CD4-positive, alpha-beta T cell (primary cell): ENCODE data around the gene FBXO28. TPM values are rescaled to one million over a fixed set of nuclear protein-coding genes. Genes with fewer than 3 reads are reported as not detected.
"Not testable (repeated sequence)": the region's sequence is repeated elsewhere in the genome, so short reads cannot be mapped to it uniquely, and the experiment has no call there.

ENCODE experiments used
- ATAC-seq: fragments of 200-7000 bp; cut with Tn5 transposase; one replicate; pipeline ENCODE4 v1.10.0; 2022; ENCODE audit warnings: mild to moderate bottlenecking; ENCODE audit not compliant: poor library complexity
- CTCF ChIA-PET: fragments of 350-600 bp; sonication (Branson Sonifier 250); formaldehyde crosslinking; loops from one replicate; lab custom pipeline; 2021; ENCODE audit warnings: antibody characterized with exemption, inconsistent platforms; lab: Charles Lee
- POLR2A ChIA-PET: fragments of 350-600 bp; sonication (Branson Sonifier 250); formaldehyde crosslinking; loops from one replicate; lab custom pipeline; 2021; ENCODE audit warnings: antibody characterized with exemption, inconsistent platforms; lab: Charles Lee
- DNase-seq, 14 experiments: peaks; one replicate each; pipeline ENCODE4 v3.0.0-alpha.2; 2013 to 2020; ENCODE audit warnings: mixed read lengths in 2 of 14
- H3K27ac ChIP-seq, 2 donors: one replicate each; pipeline versions ENCODE4 v1.5.1 to v1.7.0; 2013; ENCODE audit warnings: low read length in 2 of 2, low read depth in 1 of 2, mild to moderate bottlenecking in 1 of 2
- H3K27me3 ChIP-seq, 2 experiments: 1 replicate in 1 of 2; 2 replicates in 1 of 2; pipeline versions ENCODE4 v1.6.1 to v1.7.0; 2013; ENCODE audit warnings: low read length in 2 of 2, control low read depth in 1 of 2, mild to moderate bottlenecking in 1 of 2, moderate library complexity in 1 of 2; ENCODE audit not compliant: insufficient read depth in 2 of 2, control insufficient read depth in 1 of 2
- H3K36me3 ChIP-seq: one replicate; pipeline ENCODE4 v1.6.1; 2013; ENCODE audit warnings: low read length, control low read depth; ENCODE audit not compliant: insufficient read depth
- H3K4me1 ChIP-seq: one replicate; pipeline ENCODE4 v1.6.1; 2013; ENCODE audit warnings: low read length, control low read depth; ENCODE audit not compliant: insufficient read depth
- H3K4me3 ChIP-seq: one replicate; pipeline ENCODE4 v1.5.1; 2013; ENCODE audit warnings: mild to moderate bottlenecking, low read length, moderate library complexity
- H3K9me3 ChIP-seq, 2 experiments: 1 replicate in 1 of 2; 2 replicates in 1 of 2; pipeline versions ENCODE4 v1.6.1 to v1.7.0; 2013; ENCODE audit warnings: low read length in 2 of 2, mild to moderate bottlenecking in 2 of 2, control low read depth in 1 of 2, moderate library complexity in 1 of 2; ENCODE audit not compliant: control insufficient read depth in 1 of 2, insufficient read depth in 1 of 2
- H3K27ac Mint-ChIP-seq: one replicate; pipeline ENCODE4 v1.8.0; 2020; ENCODE audit warnings: mixed read lengths
- H3K27me3 Mint-ChIP-seq: one replicate; pipeline ENCODE4 v1.8.0; 2021; ENCODE audit warnings: mixed read lengths
- H3K36me3 Mint-ChIP-seq: one replicate; pipeline ENCODE4 v1.8.0; 2021; ENCODE audit warnings: low read depth, mixed read lengths
- H3K4me1 Mint-ChIP-seq: one replicate; pipeline ENCODE4 v1.8.0; 2021; ENCODE audit warnings: low read depth, mixed read lengths
- H3K4me3 Mint-ChIP-seq: one replicate; pipeline ENCODE4 v1.8.0; 2020; ENCODE audit warnings: mild to moderate bottlenecking, mixed read lengths
- H3K9me3 Mint-ChIP-seq: one replicate; pipeline ENCODE4 v1.8.0; 2020; ENCODE audit warnings: mixed read lengths
- CTCF ChIP-seq: fragments of 200-600 bp; IDR thresholded peaks from one replicate; pipeline ENCODE4 v1.8.0; 2022; ENCODE audit warnings: antibody characterized with exemption, mild to moderate bottlenecking
- intact Hi-C, 2 experiments: fragments of 100-400 bp; cut with DNase I in 1 of 2; cut with micrococcal nuclease in 1 of 2; formaldehyde crosslinking; loops; one replicate each; pipeline versions ENCODE4 v1.15.1 to v1.9.0; 2023 to 2025; cut with DNase I, micrococcal nuclease
- total RNA-seq, 174 experiments: library from RNA in 2 of 174; stranded (reverse) in 2 of 174; gene quantifications; one replicate each; pipeline ENCODE4 v1.2.3 and lab custom pipeline; 2021 to 2026

The FBXO28 gene
- total RNA-seq, 2 experiments from 2014 or later, result 32.5 to 37.1 TPM

- POLR2A ChIA-PET, result no interaction called here
- DNase-seq (no peak), ATAC-seq (no peak)
- H3K36me3 ChIP-seq, result no peaks in the 10 kb centered on the region
- no peak overlapping the region for H3K27ac ChIP-seq
- H3K4me3 ChIP-seq, result no peak overlapping the region
- H3K4me1 Mint-ChIP-seq, result no peaks in the 10 kb centered on the region
- no peaks in the 10 kb centered on the region for H3K4me1 ChIP-seq
- peaks cover 41% of the 10 kb centered on the region for H3K27me3 Mint-ChIP-seq
- CTCF ChIA-PET, result no interaction called here
- H3K9me3 Mint-ChIP-seq, result peaks cover 2% of the 10 kb centered on the region
- peaks cover 0 to 4% of the 10 kb centered on the region in 2 experiments for H3K9me3 ChIP-seq
- no peak overlapping the region for H3K27ac Mint-ChIP-seq
- no peaks in the 10 kb centered on the region for H3K27me3 ChIP-seq
- TF ChIP-seq CTCF, result no peak
- H3K36me3 Mint-ChIP-seq, result no peaks in the 10 kb centered on the region
- intact Hi-C loops, result no loop called here
- no peak overlapping the region for H3K4me3 Mint-ChIP-seq
Measured at GRCh38 chr1:224076407-224076806, 37.5 kb upstream of the FBXO28 start.

- H3K4me3 ChIP-seq, H3K4me1 Mint-ChIP-seq, ATAC-seq, CTCF ChIA-PET, H3K9me3 ChIP-seq, H3K4me3 Mint-ChIP-seq, POLR2A ChIA-PET, H3K9me3 Mint-ChIP-seq, H3K27ac ChIP-seq, intact Hi-C loops, H3K36me3 Mint-ChIP-seq, H3K27ac Mint-ChIP-seq, H3K27me3 ChIP-seq, H3K36me3 ChIP-seq, DNase-seq, H3K4me1 ChIP-seq: not testable (repeated sequence)
- H3K27me3 Mint-ChIP-seq, result peaks cover 49% of the 10 kb centered on the region
Measured at GRCh38 chr1:224079644-224080043, 34.3 kb upstream of the FBXO28 start.

- Mint-ChIP-seq H3K36me3 (no peaks in the 10 kb centered on the region), H3K27me3 (peaks cover 44% of the 10 kb centered on the region), H3K4me3 (no peak overlapping the region), H3K9me3 (no peaks in the 10 kb centered on the region), H3K4me1 (no peaks in the 10 kb centered on the region), H3K27ac (no peak overlapping the region)
- no peaks in the 10 kb centered on the region for H3K9me3 ChIP-seq
- CTCF ChIA-PET, result no interaction called here
- no peak for DNase-seq
- no peak for ATAC-seq
- H3K4me1 ChIP-seq, result no peaks in the 10 kb centered on the region
- H3K27me3 ChIP-seq, result no peaks in the 10 kb centered on the region
- POLR2A ChIA-PET, result no interaction called here
- no peak for TF ChIP-seq CTCF
- H3K27ac ChIP-seq, result no peak overlapping the region
- intact Hi-C loops, result no loop called here
- H3K4me3 ChIP-seq, result no peak overlapping the region
- H3K36me3 ChIP-seq, result no peaks in the 10 kb centered on the region
Measured at GRCh38 chr1:224080115-224080774, 33.7 kb upstream of the FBXO28 start.

GRCh38 chr1:224081604-224082003 lies 32.3 kb upstream of the FBXO28 start:
- H3K4me3 ChIP-seq, result no peak overlapping the region
- POLR2A ChIA-PET, result no interaction called here
- H3K27me3 Mint-ChIP-seq, result peaks cover 38% of the 10 kb centered on the region
- TF ChIP-seq CTCF, result no peak
- H3K4me3 Mint-ChIP-seq, result no peak overlapping the region
- no peaks in the 10 kb centered on the region for H3K9me3 ChIP-seq
- no peaks in the 10 kb centered on the region for H3K9me3 Mint-ChIP-seq
- intact Hi-C loops, result no loop called here
- no peaks in the 10 kb centered on the region for H3K4me1 Mint-ChIP-seq
- H3K27ac ChIP-seq, result no peak overlapping the region
- CTCF ChIA-PET, result no interaction called here
- no peaks in the 10 kb centered on the region for H3K36me3 Mint-ChIP-seq
- no peaks in the 10 kb centered on the region for H3K4me1 ChIP-seq
- no peaks in the 10 kb centered on the region for H3K36me3 ChIP-seq
- ATAC-seq (no peak), DNase-seq (no peak)
- no peak overlapping the region for H3K27ac Mint-ChIP-seq
- no peaks in the 10 kb centered on the region for H3K27me3 ChIP-seq
